ENCODE measurements around the gene CORO2A. TPM values are rescaled to one million over a fixed set of nuclear protein-coding genes. Genes with fewer than 3 reads are reported as not detected.

CORO2A gene
- total and polyA plus RNA-seq, 7 donors = 0.09 to 0.30 (median 0.12) TPM

GRCh38 chr9:98096091-98096490 is 96.3 kb downstream of the CORO2A start:
- Histone ChIP-seq H3K27me3 (ENCODE audit: insufficient read depth in 3 of 3, low read length in 2 of 3) (peaks cover 0 to 10% (median 3%) of the 10 kb centered on the region in 3 donors), H3K4me1 (no peaks in the 10 kb centered on the region), H3K36me3 (ENCODE audit: insufficient read depth in 1 of 2, low read depth in 1 of 2) (no peaks in the 10 kb centered on the region), H3K27ac (no peak overlapping the region), H3K4me3 (no peak overlapping the region), H3K9me3 (no peaks in the 10 kb centered on the region)
- DNase-seq (no peak), ATAC-seq (no peak)
- intact Hi-C loops (cut with DNase I) = no loop called here
- TF ChIP-seq, protein P1, sequence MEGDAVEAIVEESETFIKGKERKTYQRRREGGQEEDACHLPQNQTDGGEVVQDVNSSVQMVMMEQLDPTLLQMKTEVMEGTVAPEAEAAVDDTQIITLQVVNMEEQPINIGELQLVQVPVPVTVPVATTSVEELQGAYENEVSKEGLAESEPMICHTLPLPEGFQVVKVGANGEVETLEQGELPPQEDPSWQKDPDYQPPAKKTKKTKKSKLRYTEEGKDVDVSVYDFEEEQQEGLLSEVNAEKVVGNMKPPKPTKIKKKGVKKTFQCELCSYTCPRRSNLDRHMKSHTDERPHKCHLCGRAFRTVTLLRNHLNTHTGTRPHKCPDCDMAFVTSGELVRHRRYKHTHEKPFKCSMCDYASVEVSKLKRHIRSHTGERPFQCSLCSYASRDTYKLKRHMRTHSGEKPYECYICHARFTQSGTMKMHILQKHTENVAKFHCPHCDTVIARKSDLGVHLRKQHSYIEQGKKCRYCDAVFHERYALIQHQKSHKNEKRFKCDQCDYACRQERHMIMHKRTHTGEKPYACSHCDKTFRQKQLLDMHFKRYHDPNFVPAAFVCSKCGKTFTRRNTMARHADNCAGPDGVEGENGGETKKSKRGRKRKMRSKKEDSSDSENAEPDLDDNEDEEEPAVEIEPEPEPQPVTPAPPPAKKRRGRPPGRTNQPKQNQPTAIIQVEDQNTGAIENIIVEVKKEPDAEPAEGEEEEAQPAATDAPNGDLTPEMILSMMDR (IDR thresholded peaks at IDR 0.05) = no peak
- 91 to 93% (median 93%) methylated on average over 5 of the region's 5 CpGs for WGBS, 3 donors

GRCh38 chr9:98095401-98095800 is 97.0 kb downstream of the CORO2A start:
- no peak for DNase-seq
- peaks cover 0 to 10% (median 10%) of the 10 kb centered on the region in 3 donors for H3K27me3 ChIP-seq (ENCODE audit: insufficient read depth in 3 of 3, low read length in 2 of 3)
- H3K27ac ChIP-seq = no peak overlapping the region
- TF ChIP-seq, protein P1 (IDR thresholded peaks at IDR 0.05) = no peak
- 82 to 87% (median 87%) methylated on average over 7 of the region's 7 CpGs for WGBS, 3 donors
- H3K4me3 ChIP-seq = no peak overlapping the region
- no peaks in the 10 kb centered on the region for H3K4me1 ChIP-seq
- H3K9me3 ChIP-seq = no peaks in the 10 kb centered on the region
- no peaks in the 10 kb centered on the region for H3K36me3 ChIP-seq (ENCODE audit: insufficient read depth in 1 of 2, low read depth in 1 of 2)
- intact Hi-C loops (cut with DNase I) = no loop called here
- ATAC-seq = no peak

DNA sequence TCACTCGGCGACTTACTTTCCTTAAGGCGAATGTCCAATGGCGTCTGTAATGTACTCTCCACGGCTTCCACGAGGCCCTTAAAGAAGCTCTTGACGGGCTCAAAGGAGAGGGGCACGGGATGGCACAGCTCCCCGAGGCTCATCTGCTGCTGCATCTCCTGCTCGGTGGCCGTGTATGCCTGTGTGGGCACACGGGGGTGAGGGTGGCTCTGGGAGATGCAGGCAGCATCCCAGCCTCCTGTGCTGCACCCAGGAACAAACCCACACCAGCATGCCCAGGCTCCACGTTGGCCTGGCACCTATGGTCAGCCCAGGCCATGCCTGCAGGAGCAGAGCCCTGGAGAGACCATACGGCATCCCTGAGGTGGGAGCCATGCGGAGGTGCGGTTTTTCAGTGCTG is 97.6 kb downstream of the CORO2A start:
- Histone ChIP-seq H3K27ac (no peak overlapping the region), H3K9me3 (no peaks in the 10 kb centered on the region), H3K4me1 (no peaks in the 10 kb centered on the region), H3K4me3 (no peak overlapping the region), H3K36me3 (ENCODE audit: insufficient read depth in 1 of 2, low read depth in 1 of 2) (no peaks in the 10 kb centered on the region), H3K27me3 (ENCODE audit: insufficient read depth in 3 of 3, low read length in 2 of 3) (peaks cover 0 to 15% (median 10%) of the 10 kb centered on the region in 3 donors)
- no peak for DNase-seq
- TF ChIP-seq, protein P1 (IDR thresholded peaks at IDR 0.05) = no peak
- intact Hi-C loops (cut with DNase I) = no loop called here
- WGBS, 3 donors = 87 to 92% (median 91%) methylated on average over 16 of the region's 16 CpGs
- ATAC-seq = no peak

DNA sequence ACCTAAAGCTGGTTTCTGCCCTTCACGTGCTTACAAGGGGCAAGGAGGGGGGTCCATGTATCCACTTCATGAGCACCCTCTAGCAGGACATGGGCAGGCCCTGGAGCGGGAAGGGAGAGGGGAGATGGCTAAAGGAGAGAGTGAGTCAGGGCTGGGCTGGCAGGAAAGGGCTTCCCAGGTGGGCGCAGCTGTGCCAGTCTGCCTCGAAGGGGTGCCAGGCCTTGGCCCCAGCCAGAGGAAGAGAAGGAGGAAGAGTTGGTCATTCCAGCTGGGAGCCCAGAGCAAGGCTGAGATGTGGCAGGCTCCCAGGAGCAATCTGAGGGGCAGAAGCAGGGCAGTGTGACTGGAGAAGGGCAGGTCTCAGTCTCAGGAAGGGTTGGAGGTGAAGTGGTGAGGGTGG is 98.1 kb downstream of the CORO2A start:
- no peaks in the 10 kb centered on the region for H3K36me3 ChIP-seq (ENCODE audit: insufficient read depth in 1 of 2, low read depth in 1 of 2)
- intact Hi-C loops (cut with DNase I) = no loop called here
- 60 to 71% (median 66%) methylated on average over 4 of the region's 4 CpGs for WGBS, 3 donors
- H3K4me1 ChIP-seq = no peaks in the 10 kb centered on the region
- TF ChIP-seq, protein P1 (IDR thresholded peaks at IDR 0.05) = no peak
- no peak for ATAC-seq
- H3K9me3 ChIP-seq = no peaks in the 10 kb centered on the region
- H3K4me3 ChIP-seq = no peak overlapping the region
- DNase-seq = no peak
- peaks cover 0 to 15% (median 12%) of the 10 kb centered on the region in 3 donors for H3K27me3 ChIP-seq (ENCODE audit: insufficient read depth in 3 of 3, low read length in 2 of 3)
- H3K27ac ChIP-seq = no peak overlapping the region

- Histone ChIP-seq H3K4me1 (no peaks in the 10 kb centered on the region), H3K9me3 (no peaks in the 10 kb centered on the region), H3K4me3 (no peak overlapping the region), H3K27me3 (ENCODE audit: insufficient read depth in 3 of 3, low read length in 2 of 3) (peaks cover 0 to 21% (median 15%) of the 10 kb centered on the region in 3 donors), H3K27ac (no peak overlapping the region), H3K36me3 (ENCODE audit: insufficient read depth in 1 of 2, low read depth in 1 of 2) (no peaks in the 10 kb centered on the region)
- intact Hi-C loops (cut with DNase I) = no loop called here
- TF ChIP-seq, protein P1 (IDR thresholded peaks at IDR 0.05) = no peak
- ATAC-seq = no peak
- WGBS, 3 donors = 59 to 64% (median 63%) methylated on average over 11 of the region's 11 CpGs
- no peak for DNase-seq
Observed at GRCh38 chr9:98092613-98092931, 99.9 kb downstream of the CORO2A start.
